GM18951 (cell line): ENCODE measurements around the gene ADAMTS17.

Source experiments
- POLR2A ChIP-seq: IDR thresholded peaks from 4 replicates; pipeline ENCODE4 v1.6.1; 2011; ENCODE audit warnings: mild to moderate bottlenecking; ENCODE audit not compliant: insufficient read length, insufficient read depth; ENCODE audit errors: extremely low read depth
- in situ Hi-C: fragments of 300-500 bp; cut with MboI; formaldehyde crosslinking; loops from one replicate; pipeline ENCODE4 v1.12.0; 2022; ENCODE audit warnings: low sequenced_read_pairs, mixed read lengths, inconsistent platforms; ENCODE audit not compliant: unreplicated experiment

Gene ADAMTS17

GRCh38 chr15:100049936-100050876, 291.6 kb downstream of the ADAMTS17 start:
- in situ Hi-C loops, result no loop called here
- TF ChIP-seq POLR2A, result no peak

DNA sequence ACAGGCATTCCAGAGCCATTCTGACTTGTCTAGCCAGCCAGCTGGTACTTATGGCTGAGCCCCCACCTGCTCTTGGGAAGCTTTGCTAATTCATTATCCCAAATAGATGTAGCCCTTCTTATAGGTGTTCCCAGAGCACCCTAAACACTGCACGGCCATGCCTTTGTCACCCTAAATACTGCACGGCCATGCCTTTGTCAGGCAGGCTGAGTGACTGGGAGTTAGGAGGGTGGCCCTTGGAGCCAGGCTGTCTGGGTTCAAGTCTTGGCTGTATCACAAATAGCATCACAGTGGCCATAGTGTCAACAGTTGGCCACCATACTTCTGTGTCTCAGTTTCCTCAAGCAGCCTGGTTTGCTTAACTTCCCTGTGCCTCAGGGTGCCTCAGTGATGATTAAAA, 292.3 kb downstream of the ADAMTS17 start:
- no peak for TF ChIP-seq POLR2A
- in situ Hi-C loops, result no loop called here

GRCh38 chr15:100048736-100049135, 293.0 kb downstream of the ADAMTS17 start:
- in situ Hi-C loops, result no loop called here
- TF ChIP-seq POLR2A, result no peak

GRCh38 chr15:100043692-100044091, 298.1 kb downstream of the ADAMTS17 start:
- no peak for TF ChIP-seq POLR2A
- in situ Hi-C loops, result no loop called here

DNA sequence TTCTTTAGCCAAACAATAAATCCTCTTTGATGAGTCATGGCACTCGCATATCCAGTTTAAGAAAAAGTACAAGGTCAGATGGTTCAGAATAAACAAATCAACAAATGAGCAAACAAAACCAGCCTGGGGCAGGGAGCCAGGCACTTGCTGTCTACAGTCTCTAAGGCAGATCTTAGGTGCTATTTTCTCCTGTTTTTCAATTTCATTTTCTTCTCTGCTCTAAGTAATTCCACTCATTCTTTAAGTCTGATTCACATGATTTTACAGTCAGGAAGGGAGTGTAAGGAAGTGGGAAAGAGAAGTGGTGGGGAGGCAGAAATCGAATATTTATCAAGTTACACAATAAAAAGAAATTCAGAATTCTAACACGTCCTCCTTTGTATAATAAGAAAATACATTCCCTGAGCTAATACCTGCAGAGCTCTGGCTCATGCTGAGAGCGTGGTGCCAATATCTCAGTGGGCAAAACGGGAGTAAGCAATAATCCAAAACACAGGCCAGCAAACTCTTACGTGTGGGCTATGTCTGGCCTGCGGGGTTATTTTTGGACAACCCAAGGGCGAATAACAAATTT, 298.6 kb downstream of the ADAMTS17 start:
- in situ Hi-C loops, result no loop called here
- TF ChIP-seq POLR2A, result no peak

- no peak for TF ChIP-seq POLR2A
- in situ Hi-C loops, result no loop called here
Measured at GRCh38 chr15:100042558-100042957, 299.2 kb downstream of the ADAMTS17 start.

- no peak for TF ChIP-seq POLR2A
- in situ Hi-C loops, result no loop called here
Measured at GRCh38 chr15:100041127-100041828, 300.5 kb downstream of the ADAMTS17 start.

- no peak for TF ChIP-seq POLR2A
- in situ Hi-C loops, result no loop called here
Measured at GRCh38 chr15:100039994-100040393, 301.8 kb downstream of the ADAMTS17 start.

DNA sequence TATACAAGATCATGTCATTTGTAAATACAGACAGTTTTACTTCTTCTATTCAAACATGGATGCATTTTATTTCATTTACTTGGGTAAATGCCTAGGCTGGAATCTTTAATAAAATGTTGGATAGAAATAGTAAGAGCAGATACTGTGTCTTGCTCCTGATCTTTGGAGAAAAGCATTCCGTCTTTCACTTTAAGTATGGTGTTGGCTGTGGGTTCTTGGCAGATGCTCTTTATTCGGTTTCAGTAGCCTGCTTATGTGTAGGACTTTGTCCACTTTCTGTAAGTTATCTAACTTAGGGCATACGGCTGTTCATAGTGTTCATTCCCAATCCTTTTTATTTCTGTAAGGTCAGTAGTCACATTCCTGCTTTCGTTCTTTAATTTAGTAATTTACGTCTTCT, 303.0 kb downstream of the ADAMTS17 start:
- in situ Hi-C loops, result no loop called here
- no peak for TF ChIP-seq POLR2A

- in situ Hi-C loops, result no loop called here
- no peak for TF ChIP-seq POLR2A
Measured at GRCh38 chr15:100037901-100038300, 303.9 kb downstream of the ADAMTS17 start.

GRCh38 chr15:100036015-100036414, 305.8 kb downstream of the ADAMTS17 start:
- TF ChIP-seq POLR2A, result no peak
- in situ Hi-C loops, result no loop called here

DNA sequence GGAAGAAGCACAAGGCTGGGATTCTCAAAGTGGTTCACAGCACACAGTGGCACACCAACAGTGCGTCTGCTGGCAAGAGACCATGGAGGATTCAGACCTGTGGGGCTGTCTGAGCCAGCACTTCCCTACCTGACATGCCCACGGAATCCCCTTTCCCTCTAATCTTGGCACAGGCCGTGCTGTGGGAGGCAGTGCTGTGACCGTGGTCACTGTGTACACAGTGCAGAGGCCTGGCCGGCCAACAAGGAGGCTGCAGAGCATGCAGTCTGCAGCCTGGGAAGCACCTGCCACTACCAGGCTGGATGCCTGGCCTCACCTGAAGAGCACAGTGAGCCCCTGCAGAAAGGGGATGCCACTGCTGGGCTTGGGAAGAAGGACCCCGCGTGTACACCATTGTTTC, 307.6 kb downstream of the ADAMTS17 start:
- TF ChIP-seq POLR2A, result no peak
- in situ Hi-C loops, result no loop called here

GRCh38 chr15:100033140-100033857, 308.5 kb downstream of the ADAMTS17 start:
- no peak for TF ChIP-seq POLR2A
- in situ Hi-C loops, result no loop called here
